H1 (cell line): ENCODE results near the gene MAN1C1. TPM values are rescaled to one million over a fixed set of nuclear protein-coding genes. Genes with fewer than 3 reads are reported as not detected.

Experiments
- CTCF ChIA-PET: fragments of 300-600 bp; sonication (Branson Sonifier 250); formaldehyde crosslinking; loops from one replicate; lab custom pipeline; 2021; ENCODE audit not compliant: partially characterized antibody; lab: Charles Lee
- POLR2A ChIA-PET: fragments of 300-600 bp; sonication (Branson Sonifier 250); formaldehyde crosslinking; loops from one replicate; lab custom pipeline; 2021; ENCODE audit warnings: inconsistent platforms; ENCODE audit not compliant: partially characterized antibody; lab: Charles Lee
- DNase-seq, 2 experiments: peaks; one replicate each; pipeline versions ENCODE4 v3.0.0 to v3.0.0-alpha.2; 2010 to 2022; ENCODE audit warnings: low spot score in 2 of 2, low read depth in 1 of 2, mixed read lengths in 1 of 2
- FAIRE-seq: peaks from 2 replicates; lab custom pipeline; 2011; peaks lifted over from hg19 to GRCh38; lab: Jason Lieb, UNC
- H2AFZ ChIP-seq: 2 replicates; pipeline ENCODE4 v1.8.1; 2012; ENCODE audit warnings: low read length, inconsistent platforms
- H2AK5ac ChIP-seq: 2 replicates; pipeline ENCODE4 v1.6.1; 2013; ENCODE audit warnings: low read depth, low read length
- H2BK120ac ChIP-seq: replicated peaks from 2 replicates; pipeline ENCODE3; 2013; ENCODE audit warnings: low read depth, low read length, inconsistent platforms
- H2BK12ac ChIP-seq: 2 replicates; pipeline ENCODE4 v1.6.1; 2013; ENCODE audit warnings: low read depth, low read length
- H2BK15ac ChIP-seq: 2 replicates; pipeline ENCODE4 v1.6.1; 2013; ENCODE audit warnings: low read length
- H2BK20ac ChIP-seq: 2 replicates; pipeline ENCODE4 v1.6.1; 2013; ENCODE audit warnings: low read length
- H2BK5ac ChIP-seq: 2 replicates; pipeline ENCODE4 v1.6.1; 2013; ENCODE audit warnings: low read depth, low read length
- H3K14ac ChIP-seq: 2 replicates; pipeline ENCODE4 v1.6.1; 2013; ENCODE audit warnings: inconsistent platforms; ENCODE audit not compliant: insufficient read length
- H3K18ac ChIP-seq: 2 replicates; pipeline ENCODE4 v1.6.1; 2013; ENCODE audit warnings: low read length; ENCODE audit errors: extremely low read depth
- H3K23ac ChIP-seq: 2 replicates; pipeline ENCODE4 v1.6.1; 2013; ENCODE audit warnings: inconsistent platforms; ENCODE audit not compliant: insufficient read length
- H3K23me2 ChIP-seq: 2 replicates; pipeline ENCODE4 v1.6.1; 2013; ENCODE audit warnings: low read depth, low read length
- H3K27ac ChIP-seq: 2 replicates; pipeline ENCODE4 v1.6.1; 2011; ENCODE audit warnings: low read depth, low read length, inconsistent platforms
- H3K27me3 ChIP-seq, 4 experiments: replicated peaks in 1 of 4; 1 replicate in 1 of 4; 2 replicates in 3 of 4; pipeline versions ENCODE4 v1.6.1 to v1.8.1; 2011 to 2013; ENCODE audit warnings: low read length in 3 of 4, mild to moderate bottlenecking in 3 of 4, inconsistent platforms in 2 of 4, mixed read lengths in 2 of 4, moderate library complexity in 1 of 4; ENCODE audit not compliant: control insufficient read depth in 3 of 4, insufficient read depth in 3 of 4; ENCODE audit errors: extremely low read depth in 1 of 4
- H3K36me3 ChIP-seq, 4 experiments: 2 replicates each; pipeline versions ENCODE4 v1.6.1 to v1.8.1; 2011 to 2013; ENCODE audit warnings: mild to moderate bottlenecking in 4 of 4, low read length in 3 of 4, moderate library complexity in 2 of 4, control low read depth in 1 of 4, inconsistent platforms in 1 of 4; ENCODE audit not compliant: insufficient read depth in 4 of 4, control insufficient read depth in 2 of 4
- H3K4ac ChIP-seq: replicated peaks from 2 replicates; pipeline ENCODE3; 2013; ENCODE audit warnings: low read length, low read depth, mixed read lengths, inconsistent platforms; ENCODE audit not compliant: insufficient read length
- H3K4me1 ChIP-seq, 4 experiments: replicated peaks in 1 of 4; 1 replicate in 1 of 4; 2 replicates in 3 of 4; pipeline versions ENCODE4 v1.6.1 to v1.8.1; 2011 to 2013; ENCODE audit warnings: low read length in 3 of 4, inconsistent platforms in 2 of 4, mixed read lengths in 1 of 4; ENCODE audit not compliant: insufficient read depth in 4 of 4, control insufficient read depth in 3 of 4
- H3K4me2 ChIP-seq, 2 experiments: 2 replicates each; pipeline versions ENCODE4 v1.6.1 to v1.8.1; 2011 to 2013; ENCODE audit warnings: low read depth in 2 of 2, low read length in 2 of 2, control low read depth in 1 of 2, inconsistent platforms in 1 of 2, mild to moderate bottlenecking in 1 of 2; ENCODE audit not compliant: insufficient read depth in 1 of 2
- H3K4me3 ChIP-seq, 4 experiments: fragments of 200-600, 300-600 bp in 1 of 4; sonication (generic), shearing (Covaris generic), sonication (Bioruptor Twin) in 1 of 4; 2 replicates each; pipeline versions ENCODE4 v1.5.1 to v1.8.1; 2011 to 2016; ENCODE audit warnings: low read length in 4 of 4, low read depth in 3 of 4, control low read depth in 2 of 4, inconsistent platforms in 2 of 4, mild to moderate bottlenecking in 2 of 4, mixed read lengths in 1 of 4, moderate library complexity in 1 of 4; ENCODE audit not compliant: insufficient read depth in 2 of 4; ENCODE audit errors: extremely low read depth in 1 of 4
- H3K56ac ChIP-seq: replicated peaks from 2 replicates; pipeline ENCODE3; 2013; ENCODE audit warnings: low read depth, mild to moderate bottlenecking, mixed read lengths, low read length, inconsistent platforms; ENCODE audit not compliant: insufficient read length
- H3K79me1 ChIP-seq: 2 replicates; pipeline ENCODE4 v1.6.1; 2013; ENCODE audit warnings: low read depth, low read length, control low read depth
- H3K79me2 ChIP-seq, 2 experiments: 2 replicates each; pipeline versions ENCODE4 v1.6.1 to v1.8.1; 2012 to 2013; ENCODE audit warnings: low read length in 2 of 2, mild to moderate bottlenecking in 2 of 2, inconsistent platforms in 1 of 2; ENCODE audit not compliant: insufficient read depth in 2 of 2, control insufficient read depth in 1 of 2
- H3K9ac ChIP-seq, 4 experiments: replicated peaks in 1 of 4; 1 replicate in 1 of 4; 2 replicates in 3 of 4; pipeline versions ENCODE4 v1.6.1 to v1.8.1; 2011 to 2013; ENCODE audit warnings: low read depth in 3 of 4, low read length in 3 of 4, control low read depth in 2 of 4, mild to moderate bottlenecking in 2 of 4, moderate library complexity in 2 of 4, inconsistent platforms in 1 of 4; ENCODE audit errors: extremely low read depth in 1 of 4
- H3K9me3 ChIP-seq, 2 experiments: 2 replicates each; pipeline versions ENCODE4 v1.6.1 to v1.8.1; 2012 to 2013; ENCODE audit warnings: mild to moderate bottlenecking in 2 of 2, moderate library complexity in 2 of 2, control low read depth in 1 of 2, inconsistent platforms in 1 of 2, low read depth in 1 of 2, low read length in 1 of 2, mixed read lengths in 1 of 2; ENCODE audit not compliant: insufficient read depth in 2 of 2
- H4K20me1 ChIP-seq, 2 experiments: replicated peaks in 1 of 2; 2 replicates each; pipeline versions ENCODE3 to v1.8.1; 2011 to 2013; ENCODE audit warnings: inconsistent platforms in 2 of 2, low read length in 2 of 2, mild to moderate bottlenecking in 1 of 2; ENCODE audit not compliant: insufficient read depth in 2 of 2, control insufficient read depth in 1 of 2
- H4K5ac ChIP-seq: 2 replicates; pipeline ENCODE4 v1.6.1; 2013; ENCODE audit warnings: low read length, low read depth, mixed read lengths, inconsistent platforms; ENCODE audit not compliant: insufficient read length
- H4K8ac ChIP-seq: 2 replicates; pipeline ENCODE4 v1.8.0; 2013; ENCODE audit warnings: mild to moderate bottlenecking, moderate library complexity, low read length, inconsistent platforms; ENCODE audit not compliant: insufficient read depth; ENCODE audit errors: extremely low read depth
- H4K91ac ChIP-seq: replicated peaks from 2 replicates; pipeline ENCODE3; 2013; ENCODE audit warnings: low read length, mixed read lengths, inconsistent platforms; ENCODE audit not compliant: insufficient read length
- CBX5 ChIP-seq: fragments of 300-800, 300-1000 bp; sonication (generic); IDR thresholded peaks from 2 replicates; pipeline ENCODE4 v1.7.1; 2016; ENCODE audit warnings: antibody characterized with exemption, low read length, low read depth
- CTBP2 ChIP-seq: IDR thresholded peaks from 2 replicates; pipeline ENCODE4 v1.7.0; 2011; ENCODE audit warnings: borderline replicate concordance, mild to moderate bottlenecking, moderate library complexity, mixed read lengths, low read length; ENCODE audit not compliant: insufficient read depth, insufficient read length
- EGR1 ChIP-seq: IDR thresholded peaks from 2 replicates; pipeline ENCODE4 v1.6.1; 2011; ENCODE audit warnings: low read depth, low read length, borderline replicate concordance
- HDAC6 ChIP-seq: IDR thresholded peaks from one replicate; pipeline ENCODE4 v1.7.1; 2012; ENCODE audit warnings: low read depth, mild to moderate bottlenecking, inconsistent platforms, low read length, moderate library complexity
- NRF1 ChIP-seq: IDR thresholded peaks from 2 replicates; pipeline ENCODE4 v1.6.1; 2011; ENCODE audit warnings: mild to moderate bottlenecking, low read depth, low read length, improper control_type of control experiment
- POLR2AphosphoS5 ChIP-seq: IDR thresholded peaks from 2 replicates; pipeline ENCODE4 v1.6.1; 2011; ENCODE audit warnings: low read depth, low read length
- RNF2 ChIP-seq: fragments of 200-900, 300-1000 bp; sonication (generic); IDR thresholded peaks from 2 replicates; pipeline ENCODE4 v1.7.1; 2016; ENCODE audit warnings: borderline replicate concordance, low read depth, mild to moderate bottlenecking, antibody characterized with exemption, low read length; ENCODE audit not compliant: poor library complexity, severe bottlenecking; ENCODE audit errors: missing control alignments
- SIRT6 ChIP-seq: IDR thresholded peaks from one replicate; pipeline ENCODE4 v1.7.1; 2012; ENCODE audit warnings: low read length, inconsistent platforms
- TAF7 ChIP-seq: optimal IDR thresholded peaks from 2 replicates; pipeline ENCODE3; 2011; ENCODE audit warnings: low read depth, mild to moderate bottlenecking, inconsistent platforms, low read length, moderate library complexity, borderline replicate concordance
- WGBS, 2 experiments: shearing (Covaris generic) in 1 of 2; methylation state at CpG; one replicate each; pipeline versions ENCODE4 v1.1.6 to v1.1.7; 2013 to 2015; ENCODE audit warnings: low lambda C conversion rate in 2 of 2, mixed read lengths in 2 of 2, inconsistent platforms in 1 of 2, low coverage in 1 of 2, missing lambda C conversion rate in 1 of 2; ENCODE audit not compliant: insufficient replicate concordance in 2 of 2, insufficient coverage in 1 of 2, insufficient read length in 1 of 2; ENCODE audit errors: extremely low coverage in 1 of 2, missing lambda C conversion rate in 1 of 2; 5-methylcytosine and 5-hydroxymethylcytosine counted together
- polyA plus RNA-seq, 7 experiments: library from polyadenylated mRNA; depleted of rRNA in 3 of 7; stranded (reverse) in 5 of 7; unstranded in 2 of 7; fragments of >200 nt in 5 of 7; fragments of 200-250 nt in 2 of 7; gene quantifications; 1 replicate in 5 of 7; 2 replicates in 1 of 7; 4 replicates in 1 of 7; pipeline versions ENCODE4 v1.2.1 to v1.2.3, GENCODE V29; 2011 to 2013; ENCODE audit warnings: missing spikeins in 2 of 7, mixed read lengths in 2 of 7
- total RNA-seq: library from RNA; stranded (reverse); fragmentation: NEBNext Ultra II Directional; extraction: Animal tissue kit (Norgen Biotek cat#: 25700); gene quantifications from 2 replicates; pipeline ENCODE4 v1.2.1, GENCODE V29; 2021
- TF ChIP-seq, protein P1 (sequence below): IDR thresholded peaks from 2 replicates; pipeline ENCODE4 v1.6.1; 2011; ENCODE audit warnings: low read length, improper control_type of control experiment
- TF ChIP-seq, protein P2 (sequence below): IDR thresholded peaks from 2 replicates; pipeline ENCODE4 v1.6.1; 2011; ENCODE audit warnings: low read depth, mild to moderate bottlenecking, low read length; ENCODE audit not compliant: insufficient read depth

The MAN1C1 gene
- total and polyA plus RNA-seq, 2 of the 8 experiments (the other 6 are each of a cell fraction or from before 2014, with no cell fraction given) = 7.8 to 15.2 TPM

DNA sequence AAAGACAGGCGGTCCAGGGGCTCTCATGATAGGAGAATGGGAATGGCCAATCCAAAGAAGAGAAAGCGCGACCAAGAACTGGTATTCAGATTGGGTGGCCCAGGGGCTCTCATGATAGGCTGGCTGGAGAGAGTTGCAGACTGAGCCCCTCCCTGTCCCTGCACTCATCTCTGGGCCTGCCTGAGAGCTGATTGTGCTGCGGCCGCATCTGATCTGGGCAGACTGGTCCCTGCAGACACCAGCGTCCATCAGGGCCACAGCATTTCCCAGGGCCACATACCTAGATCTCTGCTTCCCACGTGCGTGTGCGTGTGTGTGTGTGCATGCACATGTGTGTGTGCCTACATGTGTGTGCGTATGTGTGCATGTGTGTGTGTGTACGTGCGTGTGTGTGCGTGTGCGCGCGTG is 30.4 kb upstream of the MAN1C1 start:
- no peaks in the 10 kb centered on the region for H3K36me3 ChIP-seq
- H3K4me3 ChIP-seq = no peak overlapping the region
- peak overlapping the region; percentile 72 for H2BK5ac ChIP-seq
- peak overlapping the region in 1 of 2 experiments; percentile 34; a peak in 1 of 4 replicates for H3K4me2 ChIP-seq
- H4K20me1 ChIP-seq = peaks cover 0 to 2% of the 10 kb centered on the region in 2 experiments
- peaks cover 5% of the 10 kb centered on the region; the same call in 1 of the 2 replicates for H3K23me2 ChIP-seq
- peak overlapping the region; percentile 26; the same call in 1 of the 2 replicates for H3K18ac ChIP-seq
- no peak overlapping the region for H4K8ac ChIP-seq
- no peak overlapping the region for H3K14ac ChIP-seq
- peak overlapping the region; percentile 99 for H2AK5ac ChIP-seq
- peaks cover 0 to 22% (median 14%) of the 10 kb centered on the region in 4 experiments; a peak in 6 of 7 replicates for H3K4me1 ChIP-seq
- H2BK12ac ChIP-seq = peak overlapping the region; percentile 96
- no peak overlapping the region for H2BK120ac ChIP-seq
- no peaks in the 10 kb centered on the region for H3K79me1 ChIP-seq
- H3K9me3 ChIP-seq = no peaks in the 10 kb centered on the region
- H3K23ac ChIP-seq = no peak overlapping the region
- peak overlapping the region; percentile 98 for H4K91ac ChIP-seq
- peak overlapping the region; percentile 54 for H4K5ac ChIP-seq
- CTCF ChIA-PET = interaction anchor here (1.1 to 9.6 kb wide), 3 partner anchors 15 to 67 kb away, joined by 3 to 92 read pairs (median 5); no protein-coding TSS in a partner anchor
- WGBS, 2 experiments = 81% methylated on average over 16 of the region's 16 CpGs; no CpG with 5 or more reads in 1 of the 2 experiments
- H3K4ac ChIP-seq = peak overlapping the region; percentile 100
- POLR2A ChIA-PET = interaction anchor here (1.4 kb wide), 1 partner anchor 11 kb away, joined by 5 read pairs; no protein-coding TSS in a partner anchor
- peak overlapping the region; percentile 37; the same call in 1 of the 2 replicates for H2BK15ac ChIP-seq
- H3K27me3 ChIP-seq = no peaks in the 10 kb centered on the region; a peak in 2 of 7 replicates
- H2AFZ ChIP-seq = no peak overlapping the region
- H3K79me2 ChIP-seq = no peaks in the 10 kb centered on the region
- H3K27ac ChIP-seq = no peak overlapping the region
- 0 out of 2 replicates have a peak overlapping the region, but pooled peaks have one; percentile 89 for H2BK20ac ChIP-seq
- FAIRE-seq (no peak), DNase-seq (no peak)
- H3K56ac ChIP-seq = no peak overlapping the region
- no peak overlapping the region for H3K9ac ChIP-seq
- TF ChIP-seq HDAC6 (no peak), NRF1 (no peak), TAF7 (no peak), POLR2AphosphoS5 (peak; percentile 32; the same call in 1 of the 2 replicates), RNF2 (no peak), SIRT6 (no peak), CBX5 (no peak), CTBP2 (no peak), EGR1 (no peak)
- TF ChIP-seq, protein P1, sequence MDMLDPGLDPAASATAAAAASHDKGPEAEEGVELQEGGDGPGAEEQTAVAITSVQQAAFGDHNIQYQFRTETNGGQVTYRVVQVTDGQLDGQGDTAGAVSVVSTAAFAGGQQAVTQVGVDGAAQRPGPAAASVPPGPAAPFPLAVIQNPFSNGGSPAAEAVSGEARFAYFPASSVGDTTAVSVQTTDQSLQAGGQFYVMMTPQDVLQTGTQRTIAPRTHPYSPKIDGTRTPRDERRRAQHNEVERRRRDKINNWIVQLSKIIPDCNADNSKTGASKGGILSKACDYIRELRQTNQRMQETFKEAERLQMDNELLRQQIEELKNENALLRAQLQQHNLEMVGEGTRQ = no peak
- TF ChIP-seq, protein P2, sequence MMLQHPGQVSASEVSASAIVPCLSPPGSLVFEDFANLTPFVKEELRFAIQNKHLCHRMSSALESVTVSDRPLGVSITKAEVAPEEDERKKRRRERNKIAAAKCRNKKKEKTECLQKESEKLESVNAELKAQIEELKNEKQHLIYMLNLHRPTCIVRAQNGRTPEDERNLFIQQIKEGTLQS = no peak
